Esophagus squamous epithelium (tissue), 4 donors: Measurements from ENCODE around the gene SLC22A5.

Experiments
- CTCF ChIP-seq, 6 experiments: fragments of 450-650 bp in 4 of 6; fragments of 200-600 bp in 2 of 6; sonication (generic) in 2 of 6; IDR thresholded peaks; one replicate each; pipeline ENCODE4 v1.5.1; 2016 to 2019; ENCODE audit warnings: antibody characterized with exemption in 6 of 6, mild to moderate bottlenecking in 4 of 6, moderate library complexity in 4 of 6
- POLR2A ChIP-seq, 4 donors: fragments of 450-650 bp; IDR thresholded peaks; one replicate each; pipeline ENCODE4 v1.6.1; 2017; ENCODE audit warnings: antibody characterized with exemption in 4 of 4, mild to moderate bottlenecking in 4 of 4, moderate library complexity in 3 of 4

- no peak for TF ChIP-seq POLR2A (IDR thresholded peaks at IDR 0.05)
- TF ChIP-seq CTCF (IDR thresholded peaks at IDR 0.05) = no peak
These were observed 70.1 kb downstream of the SLC22A5 start for GRCh38 chr5:132439521-132440089.
